ENCODE data around the gene CLMN. TPM values are rescaled to one million over a fixed set of nuclear protein-coding genes. Genes with fewer than 3 reads are reported as not detected.

CLMN gene
- total and polyA plus RNA-seq, 10 of the 15 experiments (the other 5 are each of a cell fraction or from before 2014, with no cell fraction given) = 7.8 to 49.3 (median 18.5) TPM

DNA sequence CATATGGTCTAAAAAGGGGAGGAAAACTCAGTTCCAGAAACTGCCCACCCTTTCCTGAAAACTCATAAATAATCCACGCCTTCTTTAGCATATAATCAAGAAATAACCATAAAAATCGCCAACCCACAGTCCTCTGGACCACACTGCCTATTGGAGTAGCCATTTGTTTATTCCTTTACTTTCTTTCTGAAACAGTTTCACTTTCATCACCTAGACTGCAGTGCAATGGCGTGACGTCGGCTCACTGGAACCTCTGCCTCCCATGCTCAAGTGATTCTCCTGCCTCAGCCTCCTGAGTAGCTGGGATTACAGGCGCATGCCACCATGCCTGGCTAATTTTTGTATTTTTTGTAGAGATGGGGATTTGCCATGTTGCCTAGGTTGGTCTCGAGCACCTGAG lies 44.2 kb downstream of the CLMN start:
- ChIA-PET CTCF (no interaction called here), RAD21 (ENCODE audit: unreplicated experiment) (no interaction called here), SMC1A (ENCODE audit: uncharacterized antibody, unreplicated experiment) (no interaction called here), POLR2A (no interaction called here)
- intact Hi-C loops (cut with micrococcal nuclease; ENCODE audit: unreplicated experiment) = no loop called here
- FAIRE-seq = no peak
- H2AFZ ChIP-seq (ENCODE audit: control insufficient read depth, low read depth, low read length) = no peak overlapping the region
- no peak overlapping the region for H3K9ac ChIP-seq (ENCODE audit: control insufficient read depth, insufficient read depth, low read length)
- H4K20me1 ChIP-seq (ENCODE audit: control insufficient read depth, insufficient read depth) = no peaks in the 10 kb centered on the region
- no peak overlapping the region for H3K27ac ChIP-seq (ENCODE audit: control insufficient read depth, insufficient read depth)
- no peaks in the 10 kb centered on the region for H3K79me2 ChIP-seq (ENCODE audit: control insufficient read depth, insufficient read depth, low read length)
- no peaks in the 10 kb centered on the region; the same call in 2 of the 3 replicates for H3K9me3 ChIP-seq (replicated peaks; ENCODE audit: control insufficient read depth, insufficient read depth, low read length)
- peak; percentile 57; the same call in 2 of the 3 replicates for ATAC-seq
- DNase-seq (ENCODE audit: low read depth, low spot score) = no peak
- H3K4me3 ChIP-seq = no peak overlapping the region
- H3K4me2 ChIP-seq (ENCODE audit: control insufficient read depth, insufficient read depth) = no peak overlapping the region
- in situ Hi-C loops (cut with MboI) = no loop called here
- no peaks in the 10 kb centered on the region; the same call in 1 of the 2 replicates for H3K4me1 ChIP-seq (ENCODE audit: control insufficient read depth, insufficient read depth, low read length)
- BruUV-seq (replicated peaks) = no TSS peak
- H3K27me3 ChIP-seq (replicated peaks in 1 of 2; ENCODE audit: control insufficient read depth in 2 of 2, insufficient read depth in 2 of 2, low read length in 1 of 2) = no peaks in the 10 kb centered on the region
- WGBS (ENCODE audit: insufficient coverage, insufficient replicate concordance, low lambda C conversion rate, missing lambda C conversion rate) = 26% methylated on average over 7 of the region's 7 CpGs
- H3K36me3 ChIP-seq (ENCODE audit: control insufficient read depth in 2 of 2, insufficient read depth in 2 of 2, low read length in 1 of 2) = no peaks in the 10 kb centered on the region
- no peak for TF ChIP-seq MTA2 (IDR thresholded peaks at IDR 0.05; ENCODE audit: low read depth)
- TF ChIP-seq, protein P1, sequence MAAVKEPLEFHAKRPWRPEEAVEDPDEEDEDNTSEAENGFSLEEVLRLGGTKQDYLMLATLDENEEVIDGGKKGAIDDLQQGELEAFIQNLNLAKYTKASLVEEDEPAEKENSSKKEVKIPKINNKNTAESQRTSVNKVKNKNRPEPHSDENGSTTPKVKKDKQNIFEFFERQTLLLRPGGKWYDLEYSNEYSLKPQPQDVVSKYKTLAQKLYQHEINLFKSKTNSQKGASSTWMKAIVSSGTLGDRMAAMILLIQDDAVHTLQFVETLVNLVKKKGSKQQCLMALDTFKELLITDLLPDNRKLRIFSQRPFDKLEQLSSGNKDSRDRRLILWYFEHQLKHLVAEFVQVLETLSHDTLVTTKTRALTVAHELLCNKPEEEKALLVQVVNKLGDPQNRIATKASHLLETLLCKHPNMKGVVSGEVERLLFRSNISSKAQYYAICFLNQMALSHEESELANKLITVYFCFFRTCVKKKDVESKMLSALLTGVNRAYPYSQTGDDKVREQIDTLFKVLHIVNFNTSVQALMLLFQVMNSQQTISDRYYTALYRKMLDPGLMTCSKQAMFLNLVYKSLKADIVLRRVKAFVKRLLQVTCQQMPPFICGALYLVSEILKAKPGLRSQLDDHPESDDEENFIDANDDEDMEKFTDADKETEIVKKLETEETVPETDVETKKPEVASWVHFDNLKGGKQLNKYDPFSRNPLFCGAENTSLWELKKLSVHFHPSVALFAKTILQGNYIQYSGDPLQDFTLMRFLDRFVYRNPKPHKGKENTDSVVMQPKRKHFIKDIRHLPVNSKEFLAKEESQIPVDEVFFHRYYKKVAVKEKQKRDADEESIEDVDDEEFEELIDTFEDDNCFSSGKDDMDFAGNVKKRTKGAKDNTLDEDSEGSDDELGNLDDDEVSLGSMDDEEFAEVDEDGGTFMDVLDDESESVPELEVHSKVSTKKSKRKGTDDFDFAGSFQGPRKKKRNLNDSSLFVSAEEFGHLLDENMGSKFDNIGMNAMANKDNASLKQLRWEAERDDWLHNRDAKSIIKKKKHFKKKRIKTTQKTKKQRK (IDR thresholded peaks at IDR 0.05; ENCODE audit: low read depth, low read length) = no peak
- TF ChIP-seq SREBF1 (IDR thresholded peaks at IDR 0.05; ENCODE audit: low read length) = no peak
- TF ChIP-seq SMARCA5 (IDR thresholded peaks at IDR 0.05) = no peak
- TF ChIP-seq ZBED1 (IDR thresholded peaks at IDR 0.05; ENCODE audit: borderline replicate concordance) = no peak
- no peak for TF ChIP-seq TCF12 (IDR thresholded peaks at IDR 0.05; ENCODE audit: low read depth, low read length)
- no peak for TF ChIP-seq BACH1 (IDR thresholded peaks at IDR 0.05; ENCODE audit: borderline replicate concordance)
- no peak for TF ChIP-seq WRNIP1 (IDR thresholded peaks at IDR 0.05; ENCODE audit: borderline replicate concordance, low read depth, low read length)
- TF ChIP-seq ATF7 (IDR thresholded peaks at IDR 0.05; ENCODE audit: low read depth) = no peak
- TF ChIP-seq, protein P2, sequence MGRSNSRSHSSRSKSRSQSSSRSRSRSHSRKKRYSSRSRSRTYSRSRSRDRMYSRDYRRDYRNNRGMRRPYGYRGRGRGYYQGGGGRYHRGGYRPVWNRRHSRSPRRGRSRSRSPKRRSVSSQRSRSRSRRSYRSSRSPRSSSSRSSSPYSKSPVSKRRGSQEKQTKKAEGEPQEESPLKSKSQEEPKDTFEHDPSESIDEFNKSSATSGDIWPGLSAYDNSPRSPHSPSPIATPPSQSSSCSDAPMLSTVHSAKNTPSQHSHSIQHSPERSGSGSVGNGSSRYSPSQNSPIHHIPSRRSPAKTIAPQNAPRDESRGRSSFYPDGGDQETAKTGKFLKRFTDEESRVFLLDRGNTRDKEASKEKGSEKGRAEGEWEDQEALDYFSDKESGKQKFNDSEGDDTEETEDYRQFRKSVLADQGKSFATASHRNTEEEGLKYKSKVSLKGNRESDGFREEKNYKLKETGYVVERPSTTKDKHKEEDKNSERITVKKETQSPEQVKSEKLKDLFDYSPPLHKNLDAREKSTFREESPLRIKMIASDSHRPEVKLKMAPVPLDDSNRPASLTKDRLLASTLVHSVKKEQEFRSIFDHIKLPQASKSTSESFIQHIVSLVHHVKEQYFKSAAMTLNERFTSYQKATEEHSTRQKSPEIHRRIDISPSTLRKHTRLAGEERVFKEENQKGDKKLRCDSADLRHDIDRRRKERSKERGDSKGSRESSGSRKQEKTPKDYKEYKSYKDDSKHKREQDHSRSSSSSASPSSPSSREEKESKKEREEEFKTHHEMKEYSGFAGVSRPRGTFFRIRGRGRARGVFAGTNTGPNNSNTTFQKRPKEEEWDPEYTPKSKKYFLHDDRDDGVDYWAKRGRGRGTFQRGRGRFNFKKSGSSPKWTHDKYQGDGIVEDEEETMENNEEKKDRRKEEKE (IDR thresholded peaks at IDR 0.05) = no peak
- TF ChIP-seq SIN3A (IDR thresholded peaks at IDR 0.05; ENCODE audit: low read depth, low read length) = no peak
- TF ChIP-seq, protein P3, sequence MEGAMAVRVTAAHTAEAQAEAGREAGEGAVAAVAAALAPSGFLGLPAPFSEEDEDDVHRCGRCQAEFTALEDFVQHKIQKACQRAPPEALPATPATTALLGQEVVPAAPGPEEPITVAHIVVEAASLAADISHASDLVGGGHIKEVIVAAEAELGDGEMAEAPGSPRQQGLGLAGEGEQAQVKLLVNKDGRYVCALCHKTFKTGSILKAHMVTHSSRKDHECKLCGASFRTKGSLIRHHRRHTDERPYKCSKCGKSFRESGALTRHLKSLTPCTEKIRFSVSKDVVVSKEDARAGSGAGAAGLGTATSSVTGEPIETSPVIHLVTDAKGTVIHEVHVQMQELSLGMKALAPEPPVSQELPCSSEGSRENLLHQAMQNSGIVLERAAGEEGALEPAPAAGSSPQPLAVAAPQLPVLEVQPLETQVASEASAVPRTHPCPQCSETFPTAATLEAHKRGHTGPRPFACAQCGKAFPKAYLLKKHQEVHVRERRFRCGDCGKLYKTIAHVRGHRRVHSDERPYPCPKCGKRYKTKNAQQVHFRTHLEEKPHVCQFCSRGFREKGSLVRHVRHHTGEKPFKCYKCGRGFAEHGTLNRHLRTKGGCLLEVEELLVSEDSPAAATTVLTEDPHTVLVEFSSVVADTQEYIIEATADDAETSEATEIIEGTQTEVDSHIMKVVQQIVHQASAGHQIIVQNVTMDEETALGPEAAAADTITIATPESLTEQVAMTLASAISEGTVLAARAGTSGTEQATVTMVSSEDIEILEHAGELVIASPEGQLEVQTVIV (IDR thresholded peaks at IDR 0.05; ENCODE audit: borderline replicate concordance, partially characterized antibody) = no peak
- no peak for TF ChIP-seq NR2F1 (conservative IDR thresholded peaks at IDR 0.05)
- no peak for TF ChIP-seq RUNX3 (IDR thresholded peaks at IDR 0.05; ENCODE audit: low read length)
- TF ChIP-seq RB1 (IDR thresholded peaks at IDR 0.05; ENCODE audit: borderline replicate concordance) = no peak
- TF ChIP-seq BMI1 (IDR thresholded peaks at IDR 0.05; ENCODE audit: borderline replicate concordance) = no peak

All from GM12878 (cell line).